Pancreas (tissue), 10 donors: ENCODE measurements around the gene DNMBP. TPM values are rescaled to one million over a fixed set of nuclear protein-coding genes. Genes with fewer than 3 reads are reported as not detected.
"Not testable (repeated sequence)": the region's sequence is repeated elsewhere in the genome, so short reads cannot be mapped to it uniquely, and the experiment has no call there.

Experiments
- ATAC-seq, 4 donors: fragments of 200-7000 bp; cut with Tn5 transposase; one replicate each; pipeline versions ENCODE4 v1.8.0 to v1.9.1; 2020; ENCODE audit warnings: mild to moderate bottlenecking in 4 of 4, moderate library complexity in 4 of 4
- DNase-seq, 6 donors: peaks; one replicate each; pipeline ENCODE4 v3.0.0-alpha.2; 2020
- FAIRE-seq: peaks from 2 replicates; lab custom pipeline; 2012; peaks lifted over from hg19 to GRCh38; lab: Jason Lieb, UNC
- H3K27ac ChIP-seq, 4 donors: fragments of 200-600 bp; sonication (generic); 1 replicate in 3 of 4; 2 replicates in 1 of 4; pipeline versions ENCODE4 v1.5.0 to v1.8.0; 2020
- H3K27me3 ChIP-seq, 4 donors: fragments of 200-600 bp; one replicate each; pipeline ENCODE4 v1.8.0; 2021
- H3K36me3 ChIP-seq, 3 donors: fragments of 200-600 bp; sonication (generic) in 1 of 3; one replicate each; pipeline versions ENCODE4 v1.5.0 to v1.8.0; 2020 to 2021
- H3K4me1 ChIP-seq, 3 donors: fragments of 200-600 bp; one replicate each; pipeline ENCODE4 v1.8.0; 2021
- H3K4me3 ChIP-seq, 4 donors: fragments of 200-600 bp; sonication (generic) in 2 of 4; one replicate each; pipeline versions ENCODE4 v1.5.0 to v1.8.0; 2020 to 2021
- H3K9me3 ChIP-seq, 4 donors: fragments of 200-600 bp; one replicate each; pipeline ENCODE4 v1.8.0; 2021
- WGBS, 2 donors: extraction: QIAGEN DNeasy Blood & Tissue Kit; methylation state at CpG; one replicate each; pipeline ENCODE4 v1.1.7; 2013; 5-methylcytosine and 5-hydroxymethylcytosine counted together
- intact Hi-C, 3 donors: fragments of 100-400 bp; cut with DNase I; formaldehyde crosslinking; loops; one replicate each; pipeline versions ENCODE4 v1.11.1 to v1.14.2; 2022
- polyA plus RNA-seq, 2 donors: library from polyadenylated mRNA; stranded (reverse); fragments of 200-250 nt; gene quantifications; one replicate each; pipeline ENCODE4 v1.2.3, GENCODE V29; 2013
- total RNA-seq, 6 donors: library from RNA; stranded (reverse); fragmentation: NEBNext Ultra II Directional in 4 of 6; extraction: Animal tissue kit (Norgen Biotek cat#: 25700) in 4 of 6; gene quantifications; one replicate each; pipeline versions ENCODE4 v1.2.1 to v1.2.4, GENCODE V29; 2021 to 2023
- TF ChIP-seq, protein P1 (sequence below), 4 donors: fragments of 200-600 bp; sonication (generic) in 3 of 4; IDR thresholded peaks; one replicate each; pipeline versions ENCODE4 v1.5.0 to v1.8.0; 2021; ENCODE audit warnings: antibody characterized with exemption in 4 of 4
- donor health status: healthy with polysubstance abuse.
- donor health status: DM: no; HTN: no; CAD: no; lungs with moderate emphysema.
- donor health status: DM: no; HTN: no; CAD: no.
- donor health status: control.
- donor health status: control.
- donor health status: Bipolar disorder and iron deficiency.
- donor health status: DM: yes; HTN: yes; CAD: no.
- donor health status: DM: no; HTN: no; CAD: no.
- donor health status: DM: no; HTN: no; CAD: no.
- donor health status: DM: yes; HTN: yes; CAD: no.

DNMBP gene
- total and polyA plus RNA-seq, 8 donors, result 8.9 to 17.9 (median 11.2) TPM

DNA sequence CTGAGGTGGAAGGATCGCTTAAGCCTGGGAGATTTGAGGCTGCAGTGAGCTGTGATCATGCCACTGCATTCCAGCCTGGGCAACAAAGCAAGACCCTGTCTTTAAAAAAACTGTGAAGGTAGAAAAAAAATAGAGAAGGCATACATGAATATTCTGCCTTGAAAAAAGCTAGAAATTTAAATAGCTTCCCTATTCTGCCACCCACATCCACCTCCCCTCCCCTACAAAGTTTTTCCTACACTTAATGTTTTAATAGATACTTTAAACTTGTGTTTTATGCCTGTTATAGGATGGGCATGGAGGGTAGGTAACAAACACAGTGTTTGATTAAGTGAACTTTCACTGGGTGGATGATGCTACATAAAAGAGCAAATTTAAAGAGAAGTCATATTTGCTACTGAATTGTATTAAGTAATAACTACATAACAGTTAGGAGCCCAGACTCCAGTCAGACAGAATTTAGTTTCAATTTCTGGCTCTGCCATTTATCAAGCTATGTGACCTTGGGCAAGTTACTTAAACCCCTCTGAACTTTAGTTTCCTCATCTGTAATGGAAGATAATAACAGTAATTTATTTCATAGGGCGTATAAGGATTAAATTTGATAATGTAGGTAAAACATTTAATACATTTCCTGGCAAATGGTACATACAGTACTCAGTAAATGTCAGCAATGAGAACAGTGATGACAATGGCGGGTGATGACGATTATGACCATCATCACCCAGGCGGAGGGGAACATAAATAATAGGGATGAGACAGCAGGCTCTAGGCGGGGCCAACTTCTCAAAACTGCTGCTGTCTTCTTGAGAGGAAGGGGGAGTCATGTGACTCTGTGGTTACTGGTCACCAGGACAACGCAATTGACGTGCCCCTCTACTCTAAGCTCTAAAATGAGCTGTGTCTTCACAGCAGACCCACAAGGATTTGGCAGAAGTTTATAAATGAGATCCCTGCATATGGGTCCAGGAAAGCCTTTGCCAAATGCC lies 15.8 kb downstream of the DNMBP start:
- Histone ChIP-seq H3K4me1 (peaks cover 0 to 14% (median 6%) of the 10 kb centered on the region in 3 donors), H3K27ac (peak overlapping the region in 1 of 4 donors; percentile 8), H3K4me3 (no peak overlapping the region), H3K27me3 (no peaks in the 10 kb centered on the region), H3K9me3 (no peaks in the 10 kb centered on the region), H3K36me3 (no peaks in the 10 kb centered on the region)
- 84 to 90% methylated on average over 8 of the region's 8 CpGs for WGBS, 2 donors
- ATAC-seq, result peak in 3 of 4 donors; percentile 26 to 85 (median 84)
- DNase-seq, result peak in 1 of 6 donors; percentile 58
- intact Hi-C loops, result no loop called here
- TF ChIP-seq, protein P1, sequence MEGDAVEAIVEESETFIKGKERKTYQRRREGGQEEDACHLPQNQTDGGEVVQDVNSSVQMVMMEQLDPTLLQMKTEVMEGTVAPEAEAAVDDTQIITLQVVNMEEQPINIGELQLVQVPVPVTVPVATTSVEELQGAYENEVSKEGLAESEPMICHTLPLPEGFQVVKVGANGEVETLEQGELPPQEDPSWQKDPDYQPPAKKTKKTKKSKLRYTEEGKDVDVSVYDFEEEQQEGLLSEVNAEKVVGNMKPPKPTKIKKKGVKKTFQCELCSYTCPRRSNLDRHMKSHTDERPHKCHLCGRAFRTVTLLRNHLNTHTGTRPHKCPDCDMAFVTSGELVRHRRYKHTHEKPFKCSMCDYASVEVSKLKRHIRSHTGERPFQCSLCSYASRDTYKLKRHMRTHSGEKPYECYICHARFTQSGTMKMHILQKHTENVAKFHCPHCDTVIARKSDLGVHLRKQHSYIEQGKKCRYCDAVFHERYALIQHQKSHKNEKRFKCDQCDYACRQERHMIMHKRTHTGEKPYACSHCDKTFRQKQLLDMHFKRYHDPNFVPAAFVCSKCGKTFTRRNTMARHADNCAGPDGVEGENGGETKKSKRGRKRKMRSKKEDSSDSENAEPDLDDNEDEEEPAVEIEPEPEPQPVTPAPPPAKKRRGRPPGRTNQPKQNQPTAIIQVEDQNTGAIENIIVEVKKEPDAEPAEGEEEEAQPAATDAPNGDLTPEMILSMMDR (IDR thresholded peaks at IDR 0.05), result no peak
- FAIRE-seq, result no peak

DNA sequence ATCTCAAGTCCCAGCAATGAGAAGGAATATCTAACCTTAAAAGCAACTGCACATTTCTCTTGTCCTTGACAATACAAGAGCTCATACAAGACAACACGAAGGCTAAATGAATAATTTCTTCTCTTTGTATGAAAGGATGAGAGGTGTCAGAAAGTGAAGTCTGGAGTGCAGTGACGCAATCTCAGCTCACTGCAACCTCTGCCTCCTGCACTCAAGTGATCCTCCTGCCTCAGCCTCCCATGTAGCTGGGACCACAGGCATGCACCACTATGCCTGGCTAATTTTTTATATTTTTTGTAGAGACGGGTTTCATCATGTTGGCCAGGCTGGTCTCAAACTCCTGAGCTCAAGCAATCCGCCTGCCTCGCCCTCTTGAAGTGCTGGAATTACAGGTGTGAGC lies 24.1 kb downstream of the DNMBP start:
- DNase-seq, H3K9me3 ChIP-seq, ATAC-seq, intact Hi-C loops, H3K4me1 ChIP-seq, H3K27ac ChIP-seq, H3K4me3 ChIP-seq, H3K27me3 ChIP-seq, FAIRE-seq, H3K36me3 ChIP-seq: not testable (repeated sequence)
- WGBS, 2 donors, result 88 to 90% methylated on average over 5 of the region's 5 CpGs

DNA sequence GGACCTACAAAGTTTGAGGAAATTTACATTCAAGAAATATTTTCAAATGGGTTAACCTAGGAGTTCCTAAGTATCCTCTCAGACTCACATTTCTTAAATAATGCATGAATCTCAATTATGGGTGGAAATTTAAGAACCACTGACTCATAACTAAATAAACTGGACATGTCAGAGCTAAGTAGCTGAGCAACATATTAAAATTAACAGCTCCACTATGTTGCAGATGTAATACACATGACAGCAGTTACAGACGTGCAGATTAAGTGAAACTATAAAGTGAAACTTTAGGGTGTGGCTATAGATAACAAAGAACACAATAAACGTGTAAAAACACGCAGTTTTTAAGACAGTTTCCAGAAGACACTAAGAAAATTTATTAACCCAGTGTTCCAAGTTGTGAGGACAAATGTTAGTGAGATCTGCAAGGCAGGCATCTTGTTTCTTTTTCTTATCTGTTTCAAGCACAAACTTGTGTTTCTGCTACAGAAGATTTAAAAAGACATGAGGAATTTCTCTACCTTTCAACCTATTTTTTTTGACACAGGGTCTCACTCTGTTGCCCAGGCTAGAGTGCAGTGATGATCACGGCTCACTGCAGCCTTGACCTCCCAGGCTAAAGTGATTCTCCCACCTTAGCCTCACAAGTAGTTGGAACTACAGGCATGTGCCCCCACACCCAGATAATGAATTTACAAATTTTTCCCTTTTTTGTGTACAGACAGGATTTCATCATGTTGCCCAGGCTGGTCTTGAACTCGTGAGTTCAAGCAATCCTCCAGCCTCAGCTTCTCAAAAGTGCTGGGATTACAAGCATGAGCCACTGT lies 25.3 kb downstream of the DNMBP start:
- FAIRE-seq (no peak), ATAC-seq (no peak), DNase-seq (no peak)
- WGBS, 2 donors, result 49 to 52% methylated on average over 5 of the region's 5 CpGs
- no peaks in the 10 kb centered on the region for H3K9me3 ChIP-seq
- H3K27me3 ChIP-seq, result no peaks in the 10 kb centered on the region
- no peak overlapping the region for H3K4me3 ChIP-seq
- H3K4me1 ChIP-seq, result peaks cover 0 to 9% (median 6%) of the 10 kb centered on the region in 3 donors
- TF ChIP-seq, protein P1 (IDR thresholded peaks at IDR 0.05), result no peak
- intact Hi-C loops, result no loop called here
- H3K27ac ChIP-seq, result no peak overlapping the region
- H3K36me3 ChIP-seq, result no peaks in the 10 kb centered on the region

DNA sequence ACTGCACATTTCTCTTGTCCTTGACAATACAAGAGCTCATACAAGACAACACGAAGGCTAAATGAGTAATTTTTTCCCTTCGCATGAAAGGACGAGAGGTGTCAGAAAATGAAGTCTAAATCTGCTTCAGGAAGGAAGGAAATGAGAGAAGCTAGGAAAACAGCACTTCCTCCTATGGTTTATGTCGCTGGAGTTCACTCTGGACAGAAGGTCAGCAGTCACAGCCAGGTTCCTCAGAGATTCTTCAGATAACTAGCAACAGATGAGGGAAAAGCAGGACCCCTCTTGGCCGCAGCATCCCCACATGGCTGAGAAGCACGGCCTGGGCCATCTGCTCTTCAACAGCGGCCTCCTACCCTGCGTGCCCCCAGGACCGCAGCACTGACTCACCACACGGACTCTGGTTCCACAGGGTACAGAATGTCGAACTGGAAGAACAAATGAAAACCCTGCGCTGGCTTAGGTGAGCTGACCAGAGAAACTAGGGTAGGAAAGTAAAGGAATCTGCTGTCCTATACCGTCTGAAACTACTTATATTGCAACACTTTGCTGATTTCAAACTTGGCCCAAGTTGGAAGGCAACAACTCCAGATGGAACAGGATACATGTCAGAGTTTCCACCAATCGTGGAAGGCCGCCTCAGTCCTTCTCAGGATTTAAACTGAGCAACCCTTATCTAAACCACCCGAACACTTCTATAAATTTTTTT lies 26.3 kb downstream of the DNMBP start:
- no peaks in the 10 kb centered on the region for H3K27me3 ChIP-seq
- no peaks in the 10 kb centered on the region for H3K9me3 ChIP-seq
- intact Hi-C loops, result no loop called here
- ATAC-seq (peak in 3 of 4 donors; percentile 34 to 44 (median 41)), FAIRE-seq (no peak), DNase-seq (no peak)
- WGBS, 2 donors, result 80 to 82% methylated on average over 16 of the region's 16 CpGs
- TF ChIP-seq, protein P1 (IDR thresholded peaks at IDR 0.05), result no peak
- H3K27ac ChIP-seq, result peak overlapping the region in 1 of 4 donors; percentile 45
- H3K36me3 ChIP-seq, result no peaks in the 10 kb centered on the region
- no peak overlapping the region for H3K4me3 ChIP-seq
- peaks cover 0 to 9% (median 6%) of the 10 kb centered on the region in 3 donors for H3K4me1 ChIP-seq

DNA sequence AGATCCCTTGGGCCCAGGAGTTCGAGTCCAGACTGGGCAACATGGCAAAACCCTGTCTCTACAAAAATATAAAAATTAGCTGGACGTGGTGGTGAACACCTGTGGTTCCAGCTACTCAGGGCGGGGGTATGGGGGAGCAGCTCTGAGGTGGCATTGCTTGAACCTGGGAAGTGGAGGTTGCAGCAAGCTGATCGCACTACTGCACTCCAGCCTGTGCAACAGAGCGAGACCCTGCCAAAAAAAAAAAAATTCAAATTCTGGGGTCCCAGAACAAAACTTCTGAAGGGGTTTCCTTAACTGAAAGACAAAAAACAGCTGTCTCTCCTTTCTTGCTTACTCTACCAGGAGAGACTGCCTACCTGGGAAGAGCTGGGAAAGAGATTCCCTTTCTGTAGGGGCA lies 27.0 kb downstream of the DNMBP start:
- FAIRE-seq, result no peak

More for the DNA sequence above, 27.0 kb downstream of the DNMBP start:
- no peak overlapping the region for H3K27ac ChIP-seq
- H3K4me1 ChIP-seq, result peaks cover 0 to 9% (median 6%) of the 10 kb centered on the region in 3 donors
- H3K4me3 ChIP-seq, result no peak overlapping the region
- intact Hi-C loops, result no loop called here
- DNase-seq, result no peak
- H3K9me3 ChIP-seq, result no peaks in the 10 kb centered on the region
- H3K27me3 ChIP-seq, result no peaks in the 10 kb centered on the region
- 88 to 93% methylated on average over 5 of the region's 5 CpGs for WGBS, 2 donors
- H3K36me3 ChIP-seq, result no peaks in the 10 kb centered on the region
- TF ChIP-seq, protein P1 (IDR thresholded peaks at IDR 0.05), result no peak
- ATAC-seq, result no peak
